Common myeloid progenitor, CD34-positive (primary cell): Measurements from ENCODE around the gene FMO1.

Experiments used
- CTCF ChIA-PET: fragments of 350-600 bp; sonication (Branson Sonifier 250); formaldehyde crosslinking; loops from one replicate; lab custom pipeline; 2021; ENCODE audit warnings: antibody characterized with exemption; lab: Charles Lee
- POLR2A ChIA-PET: fragments of 350-600 bp; sonication (Branson Sonifier 250); formaldehyde crosslinking; loops from one replicate; lab custom pipeline; 2021; ENCODE audit warnings: antibody characterized with exemption; lab: Charles Lee
- DNase-seq, 3 donors: peaks; one replicate each; pipeline versions ENCODE4 v3.0.0 to v3.0.0-alpha.2; 2013
- H3K27ac ChIP-seq, 2 experiments: 1 replicate in 1 of 2; 2 replicates in 1 of 2; pipeline ENCODE4 v1.7.0; 2013; ENCODE audit warnings: inconsistent platforms in 2 of 2, low read length in 2 of 2, mild to moderate bottlenecking in 2 of 2, low read depth in 1 of 2, moderate library complexity in 1 of 2; ENCODE audit not compliant: severe bottlenecking in 2 of 2, insufficient read depth in 1 of 2, poor library complexity in 1 of 2
- H3K27me3 ChIP-seq, 5 experiments: replicated peaks in 2 of 5; 1 replicate in 3 of 5; 2 replicates in 2 of 5; pipeline versions ENCODE4 v1.6.1 to v1.7.0; 2013; ENCODE audit warnings: low read length in 4 of 5, mild to moderate bottlenecking in 2 of 5, moderate library complexity in 2 of 5, inconsistent platforms in 1 of 5; ENCODE audit not compliant: insufficient read depth in 5 of 5, control insufficient read depth in 4 of 5
- H3K36me3 ChIP-seq, 4 experiments: 1 replicate in 2 of 4; 2 replicates in 2 of 4; pipeline versions ENCODE4 v1.6.1 to v1.7.0; 2013; ENCODE audit warnings: low read length in 3 of 4, control low read depth in 1 of 4, mild to moderate bottlenecking in 1 of 4; ENCODE audit not compliant: control insufficient read depth in 4 of 4, insufficient read depth in 4 of 4
- H3K4me1 ChIP-seq, 4 experiments: 1 replicate in 3 of 4; 2 replicates in 1 of 4; pipeline versions ENCODE4 v1.6.1 to v1.7.1; 2013; ENCODE audit warnings: low read length in 3 of 4, mild to moderate bottlenecking in 3 of 4, control low read depth in 1 of 4, inconsistent platforms in 1 of 4, moderate library complexity in 1 of 4; ENCODE audit not compliant: control insufficient read depth in 4 of 4, insufficient read depth in 4 of 4; ENCODE audit errors: control extremely low read depth in 1 of 4
- H3K4me3 ChIP-seq, 7 experiments: 1 replicate in 4 of 7; 2 replicates in 3 of 7; pipeline versions ENCODE4 v1.5.1 to v1.7.0; 2013; ENCODE audit warnings: mild to moderate bottlenecking in 7 of 7, low read length in 6 of 7, moderate library complexity in 6 of 7, inconsistent platforms in 2 of 7, low read depth in 2 of 7, control low read depth in 1 of 7; ENCODE audit not compliant: insufficient read depth in 4 of 7, control insufficient read depth in 1 of 7; ENCODE audit errors: extremely low read depth in 1 of 7
- H3K9me3 ChIP-seq, 5 experiments: 1 replicate in 4 of 5; 2 replicates in 1 of 5; pipeline versions ENCODE4 v1.6.1 to v1.7.1; 2013; ENCODE audit warnings: low read length in 4 of 5, mild to moderate bottlenecking in 2 of 5, inconsistent platforms in 1 of 5, low read depth in 1 of 5, moderate library complexity in 1 of 5; ENCODE audit not compliant: control insufficient read depth in 4 of 5, insufficient read depth in 2 of 5; ENCODE audit errors: control extremely low read depth in 1 of 5
- WGBS: methylation state at CpG from one replicate; pipeline ENCODE4 v1.1.5; 2013; ENCODE audit not compliant: insufficient coverage; 5-methylcytosine and 5-hydroxymethylcytosine counted together

FMO1 gene

DNA sequence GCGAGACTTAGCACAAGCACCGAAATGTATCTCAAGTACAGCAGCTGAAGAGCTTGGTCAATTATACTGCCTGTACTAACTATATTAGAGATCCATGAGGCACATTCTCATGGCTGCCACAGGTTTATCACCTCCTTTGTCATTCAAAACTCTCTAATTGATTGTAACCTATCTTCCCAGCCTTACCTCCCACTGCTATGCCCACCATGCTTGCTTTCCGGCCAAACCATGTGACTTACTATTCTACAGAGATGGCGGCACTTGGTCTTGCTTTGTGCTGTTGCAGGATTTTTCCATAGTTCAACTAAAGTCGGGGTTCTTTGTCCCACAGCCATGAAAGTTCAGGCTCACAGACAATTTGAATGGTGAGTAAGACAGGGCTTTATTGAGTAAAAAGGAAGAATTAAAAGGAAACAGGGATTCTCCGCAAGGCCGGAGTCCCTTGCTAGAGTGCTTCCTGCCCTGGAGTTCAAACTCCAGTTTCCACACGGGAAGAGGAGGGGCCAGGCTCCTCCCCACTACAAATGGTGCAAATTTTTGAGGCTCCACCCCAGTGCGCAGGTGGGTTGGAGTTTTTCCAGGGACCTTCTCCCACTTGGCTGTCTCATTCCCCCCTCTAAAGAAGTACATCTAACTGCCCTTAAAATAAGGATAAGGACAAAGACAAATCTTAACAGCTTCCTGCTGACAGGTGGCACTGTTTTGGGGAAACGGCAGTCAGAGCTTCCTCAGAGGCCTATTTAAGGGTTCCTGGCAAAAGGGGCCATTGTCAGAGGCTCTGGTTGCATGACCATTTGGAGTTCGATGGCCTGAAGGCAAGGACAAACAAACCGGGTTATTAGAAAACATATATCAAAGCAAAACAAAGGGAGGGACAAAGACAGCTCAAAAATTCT lies 34.5 kb upstream of the FMO1 start:
- CTCF ChIA-PET, result no interaction called here

GRCh38 chr1:171217658-171218443 lies 30.4 kb upstream of the FMO1 start:
- WGBS, result 99% methylated on average over 9 of the region's 9 CpGs
- Histone ChIP-seq H3K27me3 (peaks cover 0 to 3% (median 0%) of the 10 kb centered on the region in 5 experiments), H3K27ac (no peak overlapping the region), H3K36me3 (no peaks in the 10 kb centered on the region), H3K4me3 (no peak overlapping the region), H3K9me3 (no peaks in the 10 kb centered on the region), H3K4me1 (no peaks in the 10 kb centered on the region)
- CTCF ChIA-PET, result no interaction called here
- POLR2A ChIA-PET, result no interaction called here
- DNase-seq, result no peak

More for the DNA sequence above, 34.5 kb upstream of the FMO1 start:
- H3K27me3 ChIP-seq, result no peaks in the 10 kb centered on the region
- no peak overlapping the region for H3K4me3 ChIP-seq
- POLR2A ChIA-PET, result no interaction called here
- H3K36me3 ChIP-seq, result no peaks in the 10 kb centered on the region
- H3K27ac ChIP-seq, result no peak overlapping the region
- DNase-seq, result no peak
- 94% methylated on average over 11 of the region's 12 CpGs for WGBS
- H3K4me1 ChIP-seq, result no peaks in the 10 kb centered on the region
- no peaks in the 10 kb centered on the region for H3K9me3 ChIP-seq

DNA sequence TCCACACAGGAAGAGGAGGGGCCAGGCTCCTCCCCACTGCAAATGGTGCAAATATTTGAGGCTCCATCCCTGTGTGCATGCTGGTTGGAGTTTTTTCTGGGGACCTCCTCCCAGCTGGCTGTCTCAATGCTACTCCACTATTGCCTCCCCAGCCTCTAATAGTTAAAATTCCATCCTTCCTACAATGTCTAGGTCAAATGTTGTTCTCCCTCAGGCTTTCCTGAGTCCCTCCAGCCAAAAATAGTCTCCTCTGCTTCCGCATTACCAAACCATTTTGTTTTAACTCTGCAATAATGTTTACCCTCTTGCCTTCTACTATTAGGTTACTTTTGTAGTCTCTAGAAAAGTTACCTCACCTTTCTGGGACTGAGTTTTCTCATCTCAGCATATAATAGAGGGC lies 29.6 kb upstream of the FMO1 start:
- no peak for DNase-seq
- Histone ChIP-seq H3K4me1 (no peaks in the 10 kb centered on the region), H3K9me3 (no peaks in the 10 kb centered on the region), H3K36me3 (no peaks in the 10 kb centered on the region), H3K27ac (no peak overlapping the region), H3K4me3 (no peak overlapping the region), H3K27me3 (peaks cover 0 to 3% (median 0%) of the 10 kb centered on the region in 5 experiments)
- 80% methylated on average over 1 of the region's 1 CpG for WGBS
- CTCF ChIA-PET, result no interaction called here
- POLR2A ChIA-PET, result no interaction called here

- Histone ChIP-seq H3K9me3 (no peaks in the 10 kb centered on the region), H3K4me1 (no peaks in the 10 kb centered on the region), H3K4me3 (no peak overlapping the region), H3K36me3 (no peaks in the 10 kb centered on the region), H3K27ac (no peak overlapping the region), H3K27me3 (peaks cover 0 to 3% (median 0%) of the 10 kb centered on the region in 5 experiments)
- CTCF ChIA-PET, result no interaction called here
- POLR2A ChIA-PET, result no interaction called here
- WGBS, result 100% methylated on average over 1 of the region's 2 CpGs
- no peak for DNase-seq
These were observed 28.8 kb upstream of the FMO1 start for GRCh38 chr1:171219346-171220080.

DNA sequence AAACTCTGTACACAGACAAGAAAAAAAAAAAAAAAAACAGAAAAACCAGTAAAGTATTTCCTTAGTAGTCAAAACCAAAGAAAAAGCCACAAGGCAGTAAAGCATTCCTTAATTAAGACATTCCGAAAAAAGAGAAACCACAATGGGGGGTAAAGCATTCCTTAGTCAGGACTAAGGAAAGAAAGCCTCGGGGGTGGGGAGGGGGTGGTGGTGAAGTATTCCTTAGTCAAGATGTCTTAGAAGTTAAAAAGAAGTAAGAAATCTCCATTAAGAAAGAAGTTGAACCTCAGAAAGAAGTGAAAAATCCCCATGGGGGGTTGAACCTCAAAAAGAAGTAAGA lies 28.2 kb upstream of the FMO1 start:
- H3K9me3 ChIP-seq, result no peaks in the 10 kb centered on the region
- no peak for DNase-seq
- peaks cover 0 to 3% (median 0%) of the 10 kb centered on the region in 5 experiments for H3K27me3 ChIP-seq
- no peaks in the 10 kb centered on the region for H3K4me1 ChIP-seq
- ChIA-PET POLR2A (no interaction called here), CTCF (no interaction called here)
- H3K27ac ChIP-seq, result no peak overlapping the region
- 43% methylated on average over 1 of the region's 2 CpGs for WGBS
- H3K36me3 ChIP-seq, result no peaks in the 10 kb centered on the region
- no peak overlapping the region for H3K4me3 ChIP-seq

DNA sequence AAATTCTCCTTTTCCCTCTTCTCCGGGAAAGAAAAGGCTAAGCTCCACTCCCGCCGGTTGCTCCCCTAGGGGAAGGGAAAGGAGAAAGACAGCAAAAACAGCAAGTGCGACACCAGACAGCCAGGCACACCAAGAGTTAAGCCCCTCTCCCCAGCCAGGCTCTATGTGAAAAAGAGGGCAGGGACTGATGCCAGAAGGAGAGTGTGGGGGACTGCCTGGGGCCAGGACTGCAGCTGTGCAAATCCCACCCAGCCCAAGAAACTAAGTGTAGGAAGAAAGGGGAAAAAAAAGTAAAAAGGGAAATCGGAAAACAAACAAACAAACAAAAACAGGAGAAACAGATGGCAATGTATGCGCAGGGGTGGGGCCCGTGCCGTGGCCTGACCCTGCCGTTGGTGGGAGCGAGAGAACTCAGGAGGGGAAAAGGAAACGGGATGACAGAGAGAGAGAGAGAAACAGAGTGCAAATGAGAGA lies 27.7 kb upstream of the FMO1 start:
- Histone ChIP-seq H3K4me1 (no peaks in the 10 kb centered on the region), H3K27ac (no peak overlapping the region), H3K27me3 (peaks cover 0 to 3% (median 0%) of the 10 kb centered on the region in 5 experiments), H3K36me3 (no peaks in the 10 kb centered on the region), H3K9me3 (no peaks in the 10 kb centered on the region), H3K4me3 (no peak overlapping the region)
- CTCF ChIA-PET, result no interaction called here
- POLR2A ChIA-PET, result no interaction called here
- DNase-seq, result no peak
- 90% methylated on average over 3 of the region's 11 CpGs for WGBS
